Measurements from ENCODE around the gene PET100.

Gene PET100

GRCh38 chr19:7670150-7670783 is 40.7 kb downstream of the PET100 start:
- Mint-ChIP-seq H3K36me3 (ENCODE audit: low read depth) (no peaks in the 10 kb centered on the region), H3K4me1 (ENCODE audit: low read depth) (peaks cover 18% of the 10 kb centered on the region), H3K27ac (no peak overlapping the region), H3K9me3 (no peaks in the 10 kb centered on the region), H3K27me3 (peaks cover 35% of the 10 kb centered on the region), H3K4me3 (peak overlapping the region; percentile 48)

DNA sequence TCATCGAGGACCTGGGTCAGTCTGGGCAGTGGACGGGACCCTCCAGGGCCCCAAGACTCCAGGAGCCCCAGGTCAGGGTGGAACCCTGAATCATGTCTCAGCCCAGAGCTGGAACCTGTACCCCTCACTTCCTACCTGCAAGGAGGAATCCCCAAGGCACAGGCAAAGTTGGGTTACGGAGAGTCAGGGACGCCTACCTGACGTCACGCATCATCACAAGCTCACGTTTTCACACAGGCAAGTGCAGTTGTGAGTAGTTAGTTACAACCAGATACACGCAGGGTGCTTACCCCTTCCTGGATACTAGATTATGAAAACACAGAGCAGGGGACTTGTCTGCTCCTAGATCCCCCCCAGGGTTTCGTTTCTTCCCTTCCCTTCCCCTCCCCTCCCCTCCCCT is 41.2 kb downstream of the PET100 start:
- no peaks in the 10 kb centered on the region for H3K9me3 Mint-ChIP-seq
- H3K27ac Mint-ChIP-seq, result no peak overlapping the region
- H3K4me1 Mint-ChIP-seq (ENCODE audit: low read depth), result peaks cover 19% of the 10 kb centered on the region
- H3K36me3 Mint-ChIP-seq (ENCODE audit: low read depth), result no peaks in the 10 kb centered on the region
- peaks cover 37% of the 10 kb centered on the region for H3K27me3 Mint-ChIP-seq
- no peak overlapping the region for H3K4me3 Mint-ChIP-seq

- H3K27me3 Mint-ChIP-seq, result peaks cover 44% of the 10 kb centered on the region
- H3K27ac Mint-ChIP-seq, result no peak overlapping the region
- no peak overlapping the region for H3K4me3 Mint-ChIP-seq
- H3K9me3 Mint-ChIP-seq, result no peaks in the 10 kb centered on the region
- no peaks in the 10 kb centered on the region for H3K36me3 Mint-ChIP-seq (ENCODE audit: low read depth)
- H3K4me1 Mint-ChIP-seq (ENCODE audit: low read depth), result peaks cover 37% of the 10 kb centered on the region
Observed at GRCh38 chr19:7672522-7672921, 42.9 kb downstream of the PET100 start.

GRCh38 chr19:7674010-7675005 is 44.7 kb downstream of the PET100 start:
- H3K4me1 Mint-ChIP-seq (ENCODE audit: low read depth), result peaks cover 51% of the 10 kb centered on the region
- H3K27ac Mint-ChIP-seq, result no peak overlapping the region
- no peak overlapping the region for H3K4me3 Mint-ChIP-seq
- no peaks in the 10 kb centered on the region for H3K9me3 Mint-ChIP-seq
- no peaks in the 10 kb centered on the region for H3K36me3 Mint-ChIP-seq (ENCODE audit: low read depth)
- peaks cover 49% of the 10 kb centered on the region for H3K27me3 Mint-ChIP-seq

DNA sequence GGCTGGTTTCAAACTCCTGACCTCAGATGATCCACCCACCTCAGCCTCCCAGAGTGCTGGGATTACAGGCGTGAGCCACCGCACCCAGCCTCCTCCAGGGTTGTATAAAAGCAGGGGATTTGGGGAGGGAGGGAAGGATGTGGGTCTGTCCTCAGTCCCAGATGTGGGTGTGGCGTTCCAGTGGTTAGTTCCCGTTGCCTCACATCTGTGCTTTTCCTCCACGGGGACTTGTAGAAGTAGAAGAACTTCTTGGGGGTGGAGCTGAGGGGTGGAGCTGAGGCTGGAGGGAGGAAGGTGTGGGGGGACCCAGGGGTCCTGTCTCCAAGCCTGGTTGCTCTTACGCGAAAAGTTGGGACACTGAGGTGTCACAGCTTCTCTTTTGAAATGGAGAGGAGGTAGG is 46.8 kb downstream of the PET100 start:
- Mint-ChIP-seq H3K4me3 (no peak overlapping the region), H3K4me1 (ENCODE audit: low read depth) (peaks cover 52% of the 10 kb centered on the region), H3K27ac (no peak overlapping the region), H3K9me3 (no peaks in the 10 kb centered on the region), H3K27me3 (peaks cover 37% of the 10 kb centered on the region), H3K36me3 (ENCODE audit: low read depth) (no peaks in the 10 kb centered on the region)

DNA sequence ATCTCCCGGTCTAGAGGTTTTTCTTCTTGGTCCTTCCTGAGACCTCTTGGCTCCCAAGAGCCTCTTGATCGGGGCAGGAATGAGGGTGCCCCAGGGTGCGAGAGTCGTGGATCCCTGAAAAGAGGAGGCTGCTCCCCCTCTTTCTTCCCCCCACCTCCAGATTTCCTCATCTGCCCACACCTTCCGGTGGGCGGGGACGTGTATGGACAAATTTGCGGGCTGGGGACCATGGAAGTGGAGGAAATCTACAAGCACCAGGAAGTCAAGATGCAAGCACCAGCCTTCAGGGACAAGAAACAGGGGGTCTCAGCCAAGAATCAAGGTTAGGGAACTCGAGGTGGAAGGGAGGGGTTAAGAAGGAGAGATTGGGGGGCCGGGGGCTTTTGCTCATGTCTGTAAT is 47.3 kb downstream of the PET100 start, which contains the start of gene MCEMP1:
MCEMP1 (plus strand) TSS at position 237 of the 400 bp plus-strand sequence; CDS start at position 268, 31 bp downstream.
- H3K4me1 Mint-ChIP-seq (ENCODE audit: low read depth), result peaks cover 55% of the 10 kb centered on the region
- H3K27me3 Mint-ChIP-seq, result peaks cover 35% of the 10 kb centered on the region
- H3K27ac Mint-ChIP-seq, result no peak within 1 kb of the TSS
- no peaks in the 10 kb centered on the region for H3K9me3 Mint-ChIP-seq
- H3K4me3 Mint-ChIP-seq, result no peak within 1 kb of the TSS
- no peaks in the 10 kb centered on the region for H3K36me3 Mint-ChIP-seq (ENCODE audit: low read depth)

GRCh38 chr19:7677669-7678311 is 48.2 kb downstream of the PET100 start:
- Mint-ChIP-seq H3K4me3 (no peak overlapping the region), H3K4me1 (ENCODE audit: low read depth) (peaks cover 62% of the 10 kb centered on the region), H3K27me3 (peaks cover 33% of the 10 kb centered on the region), H3K9me3 (no peaks in the 10 kb centered on the region), H3K36me3 (ENCODE audit: low read depth) (peaks cover 5% of the 10 kb centered on the region), H3K27ac (peak overlapping the region; percentile 61)

GRCh38 chr19:7678971-7679751 is 49.6 kb downstream of the PET100 start:
- peak overlapping the region; percentile 74 for H3K27ac Mint-ChIP-seq
- peaks cover 66% of the 10 kb centered on the region for H3K4me1 Mint-ChIP-seq (ENCODE audit: low read depth)
- H3K27me3 Mint-ChIP-seq, result peaks cover 30% of the 10 kb centered on the region
- H3K4me3 Mint-ChIP-seq, result peak overlapping the region; percentile 55
- no peaks in the 10 kb centered on the region for H3K9me3 Mint-ChIP-seq
- H3K36me3 Mint-ChIP-seq (ENCODE audit: low read depth), result peaks cover 7% of the 10 kb centered on the region

DNA sequence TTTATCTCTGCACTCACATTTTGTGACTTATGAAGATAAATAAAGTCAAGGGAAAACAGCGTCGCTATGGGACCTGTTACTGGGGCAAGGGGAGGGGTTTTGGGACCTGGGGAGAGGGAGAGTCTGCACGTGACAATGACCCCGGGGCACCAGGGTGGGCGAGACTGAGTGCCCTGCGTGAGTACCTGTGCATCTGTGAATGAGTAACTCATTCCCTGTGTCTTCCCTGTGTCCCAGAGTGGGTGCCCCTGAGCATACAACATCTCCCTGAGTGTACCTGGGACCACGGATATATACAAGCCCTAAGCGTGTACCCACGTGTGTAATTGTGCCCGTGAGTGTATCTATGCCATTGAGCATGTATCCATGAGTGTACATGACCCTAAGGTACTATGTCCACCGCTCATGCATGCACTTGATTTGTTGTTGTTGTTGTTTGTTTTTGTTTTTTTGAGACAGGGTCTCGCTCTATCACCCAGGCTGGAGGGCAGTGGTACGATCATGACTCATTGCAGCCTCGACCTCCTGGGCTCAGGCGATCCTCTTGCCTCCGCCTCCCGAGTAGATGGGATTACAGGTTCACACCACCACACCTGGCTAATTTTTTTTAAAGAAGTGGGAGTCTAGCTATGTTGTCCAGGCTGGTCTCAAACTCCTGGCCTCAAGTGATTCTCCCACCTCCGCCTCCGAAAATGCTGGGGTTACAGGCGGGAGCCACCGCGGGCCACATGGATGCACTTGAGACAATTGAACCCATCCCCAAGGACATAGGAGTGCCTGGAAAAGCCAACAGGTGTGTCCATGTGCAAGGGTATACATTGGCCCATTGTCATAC is 50.4 kb downstream of the PET100 start:
- Mint-ChIP-seq H3K4me1 (ENCODE audit: low read depth) (peaks cover 60% of the 10 kb centered on the region), H3K27me3 (peaks cover 24% of the 10 kb centered on the region), H3K9me3 (no peaks in the 10 kb centered on the region), H3K4me3 (peak overlapping the region; percentile 55), H3K27ac (peak overlapping the region; percentile 74), H3K36me3 (ENCODE audit: low read depth) (peaks cover 7% of the 10 kb centered on the region)

DNA sequence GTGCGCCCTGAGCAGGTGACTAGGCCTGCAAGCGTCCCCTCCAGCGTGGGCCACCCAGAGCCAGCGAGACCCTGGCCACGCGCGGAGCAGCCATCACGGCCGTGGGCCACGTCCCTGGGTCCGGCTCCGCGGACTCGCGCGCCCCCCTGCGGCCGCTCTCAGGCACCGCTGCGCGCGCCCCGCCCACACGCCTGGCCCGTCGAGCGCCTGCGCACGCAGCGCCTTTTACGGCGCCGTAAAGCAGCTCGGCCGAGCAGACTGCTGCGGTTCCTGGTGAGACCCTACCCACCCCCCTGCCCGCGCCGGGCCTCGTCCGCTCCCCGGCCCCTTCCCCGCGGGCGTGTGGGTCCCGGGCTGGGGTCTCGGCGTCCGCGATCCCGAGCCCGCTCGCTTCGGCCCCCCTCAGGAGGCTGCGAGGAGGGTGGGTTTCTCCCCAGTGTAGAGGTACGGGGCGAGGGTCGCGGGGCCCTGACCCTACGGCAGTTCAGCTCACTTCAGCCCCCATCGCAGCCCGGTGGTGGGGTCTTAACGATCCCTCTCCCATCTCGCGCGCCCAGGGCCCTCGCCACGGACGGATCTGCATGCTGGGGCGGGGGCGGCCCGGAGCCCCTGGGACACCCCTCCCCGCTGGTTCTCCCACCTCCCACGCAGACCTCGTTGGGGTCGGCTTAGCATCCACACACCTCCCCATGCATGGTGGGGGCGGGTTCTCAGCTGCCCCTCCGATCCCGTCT is 51.2 kb downstream of the PET100 start, which contains the start of gene TRAPPC5:
TRAPPC5 (plus strand) TSS at position 228 of the 734 bp plus-strand sequence. CDS start 1,421 bp downstream, outside the sequence.
- Mint-ChIP-seq H3K4me3 (peak within 1 kb of the TSS; percentile 87), H3K9me3 (no peaks in the 10 kb centered on the region), H3K36me3 (ENCODE audit: low read depth) (peaks cover 12% of the 10 kb centered on the region), H3K27me3 (peaks cover 22% of the 10 kb centered on the region), H3K27ac (peak within 1 kb of the TSS; percentile 90), H3K4me1 (ENCODE audit: low read depth) (peaks cover 66% of the 10 kb centered on the region)
